HG03521 (cell line): ENCODE results near the gene TMEM238L.
A peak's percentile ranks its signal among the peaks of the same experiment; 100 is the strongest.
"Not testable (repeated sequence)": the region's sequence is repeated elsewhere in the genome, so short reads cannot be mapped to it uniquely, and the experiment has no call there.

Experiments used
- ATAC-seq: cut with Tn5 transposase; IDR thresholded peaks from one replicate; pipeline ENCODE4 v1.9.1; 2021; ENCODE audit warnings: mild to moderate bottlenecking, moderate library complexity; ENCODE audit not compliant: unreplicated experiment

The TMEM238L gene, protein sequence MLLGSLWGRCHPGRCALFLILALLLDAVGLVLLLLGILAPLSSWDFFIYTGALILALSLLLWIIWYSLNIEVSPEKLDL

DNA sequence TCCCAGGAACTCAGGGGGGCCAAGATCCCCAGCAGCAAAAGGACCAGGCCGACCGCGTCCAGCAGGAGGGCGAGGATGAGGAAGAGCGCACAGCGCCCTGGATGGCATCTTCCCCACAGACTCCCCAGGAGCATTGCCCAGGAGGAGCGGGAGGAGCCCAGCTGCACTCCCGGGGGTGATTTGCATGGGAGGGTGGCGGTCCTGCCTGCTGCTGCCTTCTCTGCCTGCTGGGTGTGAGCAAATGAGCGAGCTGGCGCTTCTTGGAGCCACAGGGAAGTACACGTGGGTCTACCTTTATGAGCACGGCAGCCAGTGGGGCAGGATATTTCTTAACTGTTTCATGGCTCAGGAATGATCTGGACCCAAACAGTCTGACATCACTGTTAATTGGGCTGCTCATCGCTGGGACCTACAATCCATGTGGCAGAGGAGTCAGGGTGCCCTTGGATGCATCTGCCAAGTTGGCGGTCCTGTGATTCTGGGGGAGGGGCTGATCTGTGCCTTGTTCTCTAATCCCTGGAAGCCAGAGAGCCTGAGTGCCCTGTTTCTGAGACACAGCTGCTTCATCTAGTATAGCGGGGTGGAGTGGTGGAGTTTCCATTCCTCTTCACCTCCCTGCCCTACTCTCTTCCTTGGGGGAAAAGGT is at the start of gene TMEM238L:
Gene TMEM238L (minus strand): TSS at position 270 of the 646 bp plus-strand sequence. CDS start 136 bp downstream, at position 134.
- ATAC-seq, result no peak

DNA sequence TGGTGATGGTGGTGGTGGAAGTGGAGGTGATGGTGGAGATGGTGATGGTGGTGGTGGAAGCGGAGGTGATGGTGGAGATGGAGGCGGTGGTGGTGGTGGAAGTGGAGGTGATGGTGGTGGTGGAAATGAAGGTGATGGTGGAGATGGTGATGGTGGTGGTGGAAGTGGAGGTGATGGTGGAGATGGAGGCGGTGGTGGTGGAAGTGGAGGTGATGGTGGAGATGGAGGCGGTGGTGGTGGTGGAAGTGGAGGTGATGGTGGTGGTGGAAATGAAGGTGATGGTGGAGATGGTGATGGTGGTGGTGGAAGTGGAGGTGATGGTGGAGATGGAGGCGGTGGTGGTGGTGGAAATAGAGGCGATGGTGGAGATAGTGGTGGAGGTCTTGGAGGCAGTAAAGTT is 42.7 kb upstream of the TMEM238L start:
- not testable (repeated sequence) for ATAC-seq

DNA sequence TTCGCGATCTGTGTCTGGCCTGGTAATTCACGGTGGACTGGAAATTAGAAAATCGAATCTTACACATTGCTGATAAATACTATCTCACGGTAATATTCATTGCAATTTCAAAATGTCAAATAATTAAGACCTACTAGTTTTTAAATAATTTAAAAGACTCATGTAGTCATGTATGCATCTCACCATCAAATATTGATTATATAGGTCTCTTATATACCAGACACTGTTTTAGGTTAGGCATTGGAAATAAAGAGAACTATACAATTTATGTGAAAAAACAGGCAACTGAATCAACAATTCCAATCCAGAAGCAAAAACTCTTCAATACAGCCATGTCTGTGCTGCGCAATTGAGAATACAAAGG is 41.5 kb upstream of the TMEM238L start:
- no peak for ATAC-seq

DNA sequence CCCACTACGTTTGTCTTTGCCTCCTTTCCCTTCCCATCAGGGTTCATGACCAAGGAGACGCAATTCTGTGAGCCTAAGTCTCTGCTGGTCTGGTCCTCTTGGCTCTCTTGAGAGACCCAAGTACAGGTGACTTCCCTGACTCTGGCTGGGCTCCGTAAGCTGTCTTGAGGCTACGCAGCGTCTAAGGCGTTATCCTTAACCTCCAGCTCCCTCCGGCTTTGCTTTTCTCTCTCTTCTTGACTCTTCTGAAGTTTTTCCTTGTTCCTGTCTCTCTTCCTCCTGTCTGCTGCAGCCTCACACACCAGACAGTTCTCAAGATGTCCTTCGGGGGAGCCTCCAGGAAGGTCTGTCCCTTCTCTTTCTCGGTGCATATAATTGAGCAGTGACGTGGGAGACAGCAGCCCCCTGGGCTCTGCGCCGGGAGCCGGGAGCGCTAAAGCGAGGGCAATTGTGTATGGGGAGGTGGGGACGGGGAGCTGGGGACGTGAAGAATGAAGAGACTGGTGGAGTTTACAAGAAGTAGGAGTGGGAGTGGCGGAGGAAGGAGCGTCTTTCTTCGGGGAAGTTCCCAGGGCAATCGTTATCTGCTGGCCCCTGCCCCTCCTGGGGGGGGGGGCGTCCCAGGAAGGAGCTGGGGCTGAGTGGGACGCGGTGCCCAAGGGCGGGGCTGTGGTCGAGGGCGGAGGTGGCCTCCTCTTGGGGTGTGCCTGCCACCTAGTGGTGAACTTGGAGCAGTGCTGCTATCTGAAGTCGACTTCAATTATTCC is 40.9 kb upstream of the TMEM238L start:
- peak; percentile 73 for ATAC-seq

DNA sequence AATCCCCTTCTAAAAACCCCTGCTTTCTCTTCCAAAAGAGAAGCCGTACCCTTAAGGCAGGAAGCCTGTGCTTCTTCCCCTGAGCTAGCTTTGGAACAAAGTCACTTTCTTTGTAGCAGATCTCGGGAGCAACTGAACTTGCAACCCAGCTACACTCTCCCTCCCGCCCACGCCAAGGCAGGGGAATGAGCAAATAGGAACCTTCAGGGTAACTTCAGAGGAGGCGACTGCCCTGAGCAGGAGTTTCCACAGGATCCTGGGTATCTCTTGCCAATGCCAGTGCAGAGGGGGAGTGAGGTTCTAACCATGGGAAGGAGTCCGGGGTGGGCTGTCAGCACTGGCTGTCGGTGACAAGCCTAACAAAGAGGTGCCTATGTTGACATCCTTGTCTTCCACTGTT is 39.9 kb upstream of the TMEM238L start:
- ATAC-seq, result no peak

DNA sequence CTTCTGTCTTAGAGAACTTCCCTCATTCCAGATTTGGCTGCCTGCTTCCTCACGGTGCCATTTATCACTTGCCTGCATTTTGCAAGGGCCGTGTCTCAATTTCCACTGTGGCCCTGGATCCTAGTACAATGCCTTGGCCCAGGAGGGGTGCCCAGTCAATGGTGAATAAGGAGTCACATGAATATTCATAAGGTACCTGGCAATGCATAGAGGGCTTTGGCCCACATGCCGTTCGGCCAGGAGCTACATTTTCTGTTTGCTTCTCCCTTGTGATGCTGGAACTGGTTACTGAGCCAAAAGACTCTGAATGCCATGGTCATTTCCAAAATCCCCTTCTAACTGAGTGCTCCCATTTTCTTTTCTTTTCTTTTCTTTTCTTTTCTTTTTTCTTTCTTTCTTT is 38.8 kb upstream of the TMEM238L start:
- no peak for ATAC-seq

DNA sequence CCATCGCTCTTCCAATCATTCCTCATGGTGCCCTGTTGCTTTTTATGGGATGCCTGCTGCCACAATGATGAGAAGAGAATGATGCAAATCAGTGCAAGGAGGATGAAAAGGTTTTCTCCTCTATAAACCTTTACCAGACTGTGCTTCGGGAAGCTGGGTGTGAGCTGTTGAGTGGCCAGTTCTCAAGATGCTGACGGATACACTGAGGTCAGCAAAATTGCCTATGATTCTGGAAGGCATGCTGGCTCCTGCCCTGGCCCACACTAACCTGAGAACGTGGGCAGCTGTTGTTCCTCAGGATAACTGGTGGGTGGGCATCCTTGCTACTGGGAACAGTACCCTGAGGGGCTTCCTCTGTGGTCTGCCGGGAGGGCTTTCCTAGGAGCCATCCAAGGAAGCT is 34.8 kb upstream of the TMEM238L start:
- no peak for ATAC-seq

DNA sequence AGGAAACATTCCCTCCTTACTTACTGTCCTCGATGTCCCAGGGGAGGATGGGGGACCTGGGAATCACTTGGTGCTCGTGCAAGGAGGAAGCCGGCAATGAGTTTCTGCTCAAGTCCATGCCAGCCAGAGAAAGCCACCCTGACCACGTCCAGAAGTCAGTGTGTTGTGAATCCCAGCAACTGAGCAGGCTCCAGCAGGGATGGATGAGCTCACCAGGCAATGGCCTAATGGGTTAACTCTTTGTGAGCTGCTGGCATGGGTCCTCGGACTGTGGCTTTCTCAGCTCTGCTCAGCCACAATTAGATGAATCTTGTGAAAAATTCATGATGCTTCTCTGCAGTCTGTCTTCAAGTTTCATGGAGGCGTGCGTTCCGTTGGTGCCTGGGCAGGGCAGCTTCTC is 34.0 kb upstream of the TMEM238L start, which contains the start of gene PIRT:
Gene PIRT (minus strand): TSS at position 167 of the 400 bp plus-strand sequence. CDS start 12,442 bp downstream, outside the sequence.
- no peak for ATAC-seq

DNA sequence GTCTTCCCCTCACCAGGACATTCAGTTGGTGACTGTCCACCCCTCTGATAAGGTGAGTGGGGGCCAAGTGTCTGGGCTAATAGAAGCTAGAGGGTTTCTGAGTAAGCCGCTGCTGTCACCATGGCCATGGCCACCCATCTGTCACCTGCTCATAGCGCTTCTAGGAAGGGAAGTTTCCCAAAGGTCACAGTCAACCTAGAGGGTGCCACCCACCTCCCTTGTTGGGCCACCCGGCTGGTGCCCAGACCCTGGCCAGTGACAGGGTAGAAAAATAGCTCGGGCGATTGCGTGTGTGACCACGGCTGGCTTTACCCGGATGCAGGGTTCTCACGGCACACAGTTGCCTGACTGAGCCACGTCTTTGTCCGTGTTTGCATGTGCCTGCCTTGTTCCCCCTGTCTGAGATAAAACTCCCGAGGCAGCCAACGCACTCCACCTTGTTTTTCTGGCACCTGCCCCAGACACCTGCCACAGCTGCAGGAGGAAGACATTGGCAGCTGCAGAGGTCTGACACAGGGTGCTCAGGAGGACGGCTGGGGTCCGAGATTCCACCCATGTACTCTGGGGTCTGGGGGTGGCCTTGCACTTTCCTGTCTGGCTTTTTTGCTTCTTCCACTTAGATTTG is 33.2 kb upstream of the TMEM238L start:
- no peak for ATAC-seq

DNA sequence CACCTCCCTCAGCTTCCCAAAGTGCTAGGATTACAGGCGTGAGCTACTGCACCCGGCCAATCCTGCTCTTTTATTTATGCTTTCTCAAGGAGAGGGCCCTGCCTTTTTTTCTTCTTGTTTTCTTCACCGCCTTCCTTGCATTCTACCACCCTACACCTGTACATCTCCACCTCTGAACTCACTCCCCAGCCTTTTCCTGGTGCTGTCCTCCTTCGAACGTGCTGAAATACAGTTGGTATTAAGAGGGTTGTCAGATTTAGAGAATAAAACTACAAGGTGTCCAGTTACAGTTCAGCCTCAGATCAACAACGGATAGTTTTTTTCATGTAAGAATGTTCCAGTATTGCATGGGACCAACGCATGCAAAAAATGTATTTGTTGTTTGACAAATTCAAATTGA is 32.2 kb upstream of the TMEM238L start:
- ATAC-seq, result no peak

DNA sequence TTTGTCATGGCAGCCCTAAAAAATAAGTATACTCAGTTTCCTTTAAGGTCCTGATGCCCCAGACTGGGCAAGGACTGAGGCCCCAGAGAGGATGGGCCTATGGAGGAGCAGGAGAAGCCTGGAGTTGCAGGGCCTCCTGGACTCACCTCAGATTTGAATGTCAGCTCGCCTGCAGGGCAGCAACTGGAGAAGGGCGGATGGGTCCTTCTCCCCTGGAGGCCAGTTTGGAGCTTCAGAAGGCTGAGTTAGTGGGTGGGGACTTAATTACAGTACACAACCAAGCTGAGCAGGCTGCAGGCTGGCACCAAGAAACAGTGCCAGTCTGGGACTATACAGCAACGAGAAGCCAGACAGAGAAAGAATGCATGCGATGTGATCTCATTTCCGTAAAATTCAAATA is 27.8 kb upstream of the TMEM238L start:
- ATAC-seq, result no peak

DNA sequence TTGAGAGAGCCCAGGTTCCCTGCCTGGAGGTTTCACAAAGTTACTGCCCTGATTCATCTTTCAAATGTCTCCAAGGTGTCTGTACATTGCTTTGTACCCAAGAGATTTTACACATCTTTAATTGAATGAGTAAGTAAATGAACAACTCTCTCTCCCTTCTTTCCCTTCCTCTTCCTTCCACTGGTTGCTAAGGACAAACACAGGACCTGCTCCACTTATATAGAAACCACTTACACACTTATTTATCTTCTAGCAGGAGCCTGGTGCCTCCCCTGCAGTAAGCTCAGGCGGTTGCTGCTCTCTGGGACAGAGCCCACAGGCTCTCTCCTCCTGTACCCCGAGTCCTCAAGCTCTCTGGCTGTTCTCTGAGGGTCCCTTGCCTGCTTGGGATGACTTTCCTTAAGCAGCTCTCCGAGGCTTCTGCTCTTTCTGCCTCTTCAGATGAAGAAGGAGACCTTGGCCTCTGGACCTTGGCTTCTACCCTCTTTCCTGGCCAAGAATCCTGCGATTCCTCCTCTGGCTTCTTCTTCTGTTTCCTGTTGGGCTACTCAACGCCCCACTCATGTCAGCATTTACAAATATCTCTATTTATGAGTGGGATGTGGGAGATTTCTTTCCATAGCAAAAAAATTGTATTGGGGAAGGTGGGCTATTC is 24.1 kb upstream of the TMEM238L start:
- ATAC-seq, result no peak

DNA sequence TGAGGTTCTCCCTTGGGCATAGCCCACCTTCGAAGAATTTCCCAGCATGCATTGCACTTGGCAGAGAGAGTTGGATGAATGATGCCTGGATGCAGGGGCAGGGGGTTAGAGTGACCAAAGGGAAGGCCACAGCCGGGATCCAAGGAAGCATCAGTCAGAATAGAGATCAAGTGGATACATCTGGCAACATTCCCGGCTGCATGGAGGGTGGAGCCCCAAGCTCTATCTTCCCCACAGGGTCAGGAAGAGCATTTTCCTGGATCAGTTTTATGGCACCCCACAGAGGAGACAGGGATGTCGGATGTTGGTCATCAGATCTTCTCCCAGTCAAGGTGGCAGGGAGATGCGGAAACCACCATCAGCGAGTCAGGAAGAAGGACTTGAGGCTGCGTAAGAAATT is 21.0 kb upstream of the TMEM238L start:
- no peak for ATAC-seq

DNA sequence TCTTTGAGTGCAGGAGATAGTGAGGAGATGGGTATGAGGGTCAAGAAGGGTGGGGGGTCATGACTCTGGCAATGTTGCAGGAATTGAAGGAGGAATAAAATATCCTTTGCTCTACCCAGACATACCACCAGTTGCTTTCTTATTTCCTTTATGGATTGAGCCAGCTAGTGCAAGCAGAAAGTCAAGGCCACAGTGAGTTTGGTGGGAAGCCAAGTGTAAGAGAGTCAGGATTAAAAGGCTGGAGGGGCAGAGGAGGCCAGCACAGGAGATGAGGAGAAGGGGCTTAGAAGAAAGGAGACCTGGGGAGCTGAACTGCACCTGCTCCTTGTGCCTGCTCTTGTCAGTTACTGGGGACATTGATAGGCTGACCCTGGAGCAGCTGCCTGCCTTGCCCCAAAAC is 17.9 kb upstream of the TMEM238L start:
- no peak for ATAC-seq

DNA sequence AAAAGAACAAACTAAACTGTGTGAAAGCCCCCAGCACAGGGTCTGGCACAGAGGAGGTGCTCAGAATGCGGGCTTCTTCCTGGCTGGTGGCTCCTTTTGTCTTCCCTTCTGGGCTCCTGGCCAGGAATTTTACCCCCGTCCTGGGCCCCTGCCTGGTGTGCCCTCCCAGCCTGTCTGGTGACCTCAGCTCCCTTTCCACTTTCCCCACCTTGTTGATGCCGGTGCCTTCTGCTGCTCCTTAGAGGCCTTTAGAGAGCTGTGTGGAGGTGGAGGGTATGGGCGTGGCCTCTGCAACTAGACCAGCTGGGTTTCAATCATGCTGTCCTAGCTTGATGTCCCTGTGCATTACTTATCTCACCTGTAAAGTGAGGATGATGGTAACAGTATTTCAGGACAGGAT is 17.2 kb upstream of the TMEM238L start:
- no peak for ATAC-seq

DNA sequence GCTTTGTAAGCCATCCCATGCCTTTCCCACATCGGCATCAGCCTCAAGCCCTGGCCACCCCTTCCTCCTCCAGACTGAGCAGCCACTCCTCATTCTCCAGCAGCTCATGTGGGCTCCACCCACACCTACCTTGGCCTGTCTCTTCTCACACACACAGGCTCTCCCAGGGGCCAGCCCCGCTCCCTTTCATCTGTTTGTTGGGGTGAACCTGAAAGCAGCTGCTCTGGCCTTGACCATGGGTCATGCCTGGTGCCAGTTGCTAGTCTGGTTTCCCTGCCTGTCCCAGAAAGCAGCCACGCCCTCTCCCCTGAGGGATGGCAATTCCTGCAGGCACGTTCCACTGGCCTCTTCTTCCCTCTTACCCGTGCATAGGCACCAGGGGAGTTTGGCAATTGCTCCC is 11.4 kb upstream of the TMEM238L start:
- no peak for ATAC-seq

DNA sequence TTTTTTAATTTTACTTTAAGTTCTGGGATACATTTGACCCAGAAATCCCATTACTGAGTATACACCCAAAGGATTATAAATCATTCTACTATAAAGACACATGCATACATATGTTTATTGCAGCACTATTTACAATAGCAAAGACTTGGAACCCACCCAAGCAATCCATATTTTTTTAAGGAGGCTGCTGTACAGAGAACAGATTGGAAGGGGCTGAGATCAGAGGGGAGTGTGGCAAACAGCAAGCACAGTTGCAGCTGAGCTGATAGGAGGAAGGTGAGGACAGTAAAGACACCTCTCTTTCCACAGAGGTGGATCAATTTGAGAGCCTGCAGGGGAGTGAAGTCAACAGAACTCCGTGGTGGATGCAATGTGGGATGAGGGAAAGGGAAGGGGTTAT is 10.2 kb upstream of the TMEM238L start:
- ATAC-seq, result no peak

DNA sequence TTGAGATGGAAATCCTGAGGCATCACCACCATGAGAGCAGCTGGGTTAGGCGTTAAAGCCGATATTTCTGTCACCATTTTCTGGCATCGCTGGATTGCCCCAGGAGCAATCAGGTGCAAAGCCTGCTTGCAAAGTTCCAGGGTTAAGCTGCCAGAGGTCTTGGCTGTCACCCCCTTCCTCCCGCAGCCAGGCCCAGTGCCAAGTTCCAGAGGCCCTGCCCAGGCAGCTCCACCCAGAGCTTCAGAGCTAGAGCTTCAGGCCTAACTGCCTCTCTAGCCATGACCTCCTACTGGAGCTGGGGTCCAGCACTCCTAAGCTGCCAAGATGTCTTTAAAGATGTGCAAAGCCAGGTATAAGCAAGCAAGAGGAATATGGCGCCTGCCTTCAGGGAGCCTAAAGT is 8.8 kb upstream of the TMEM238L start:
- no peak for ATAC-seq

DNA sequence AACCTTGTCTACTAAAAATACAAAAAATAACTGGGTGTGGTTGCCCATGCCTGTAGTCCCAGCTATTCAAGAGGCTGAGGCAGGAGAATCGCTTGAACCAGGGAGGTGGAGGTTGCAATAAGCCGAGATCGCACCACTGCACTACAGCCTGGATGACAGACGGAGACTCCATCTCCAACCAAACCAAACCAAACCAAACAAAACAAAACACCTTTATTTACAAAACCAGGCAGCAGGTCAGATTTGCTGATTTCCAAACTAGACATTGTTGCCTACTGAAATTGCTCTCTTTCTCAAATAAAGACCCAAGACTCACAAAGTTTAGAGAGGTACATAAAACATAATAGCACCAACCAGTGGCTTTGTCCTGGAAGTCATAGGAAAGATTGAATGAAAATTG is 5.7 kb upstream of the TMEM238L start:
- no peak for ATAC-seq

DNA sequence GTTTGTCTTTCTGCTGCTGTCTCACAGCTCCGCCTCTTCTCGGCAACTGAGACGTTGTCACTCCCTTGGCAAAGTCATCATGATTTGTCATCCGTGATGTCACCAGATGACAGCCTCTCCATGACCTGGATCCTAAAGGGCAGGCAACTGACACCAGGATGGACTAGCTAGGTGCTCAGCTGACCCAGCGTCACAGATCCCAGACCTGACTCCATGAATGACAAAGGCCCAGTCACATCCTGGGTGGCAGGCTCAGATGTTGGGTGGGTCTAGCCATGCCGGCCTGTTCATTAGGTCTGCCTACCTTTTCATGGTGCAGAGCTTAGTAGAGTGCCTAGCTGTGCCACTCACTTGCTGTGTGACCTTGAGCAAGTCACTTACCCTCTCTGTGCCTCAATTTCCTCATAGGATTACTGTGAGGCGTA is 3.8 kb upstream of the TMEM238L start:
- no peak for ATAC-seq

DNA sequence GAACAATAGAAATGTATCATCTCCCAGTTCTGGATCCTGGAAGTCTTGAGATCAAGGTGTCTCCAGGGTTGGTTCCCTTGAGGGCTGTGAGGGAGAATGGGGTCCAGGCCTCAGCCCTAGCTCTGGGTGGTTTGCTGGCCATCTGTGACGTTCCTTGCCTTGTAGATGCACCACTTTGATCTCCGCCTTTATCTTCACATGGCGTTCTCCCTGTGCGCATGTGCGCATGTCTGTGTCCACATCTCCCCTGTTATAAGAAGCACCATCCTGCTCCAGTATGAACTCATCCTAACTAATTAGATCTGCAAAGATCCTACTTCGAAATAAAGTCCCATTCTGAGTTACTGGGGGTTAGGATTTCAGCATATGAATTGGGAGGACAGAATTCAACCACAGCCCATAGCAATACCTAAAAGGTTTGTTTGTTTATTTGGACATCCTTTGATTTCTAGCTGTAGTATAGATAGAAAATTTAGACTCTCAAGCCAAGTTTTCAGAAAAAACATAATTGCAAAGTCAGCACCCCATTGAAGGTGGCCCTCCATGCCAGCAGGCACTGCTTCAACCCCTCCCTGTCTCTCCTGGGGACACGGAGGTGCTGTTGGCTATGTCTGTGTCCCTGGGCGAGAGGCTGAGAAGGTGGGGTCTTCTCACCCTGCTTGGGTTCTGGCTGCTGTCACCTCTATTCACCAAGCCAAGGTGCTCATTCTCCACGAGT is 2.8 kb upstream of the TMEM238L start:
- no peak for ATAC-seq
